ENCODE results near the gene CTNNA3.

CTNNA3 gene

DNA sequence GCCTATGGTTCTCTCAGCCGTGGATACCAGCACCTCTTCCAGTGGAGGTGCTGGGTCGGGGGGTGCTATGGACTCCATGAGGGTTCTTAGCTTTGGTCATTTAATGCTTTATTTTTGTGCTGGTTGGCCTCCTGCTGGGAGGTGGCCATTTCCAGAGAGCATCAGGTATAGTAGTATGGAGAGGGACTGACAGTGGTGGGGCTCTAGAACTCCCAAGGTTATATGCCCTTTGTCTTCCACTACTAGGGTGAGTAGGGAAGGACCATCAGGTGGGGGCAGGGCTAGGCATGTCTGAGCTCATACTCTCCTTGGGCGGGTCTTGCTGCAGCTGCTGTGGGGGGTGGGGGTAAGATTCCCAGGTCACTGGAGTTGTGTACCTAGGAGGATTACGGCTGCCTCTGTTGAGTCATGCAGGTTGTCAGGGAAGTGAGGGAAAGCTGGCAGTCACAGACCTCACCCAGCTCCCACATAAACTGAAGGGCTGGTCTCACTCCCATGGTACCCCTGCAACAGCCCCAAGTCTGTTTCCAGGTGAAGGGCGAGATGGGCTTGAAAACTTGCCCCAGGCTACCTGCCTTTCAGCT lies 1533.3 kb downstream of the CTNNA3 start:
- TF ChIP-seq, protein P1, sequence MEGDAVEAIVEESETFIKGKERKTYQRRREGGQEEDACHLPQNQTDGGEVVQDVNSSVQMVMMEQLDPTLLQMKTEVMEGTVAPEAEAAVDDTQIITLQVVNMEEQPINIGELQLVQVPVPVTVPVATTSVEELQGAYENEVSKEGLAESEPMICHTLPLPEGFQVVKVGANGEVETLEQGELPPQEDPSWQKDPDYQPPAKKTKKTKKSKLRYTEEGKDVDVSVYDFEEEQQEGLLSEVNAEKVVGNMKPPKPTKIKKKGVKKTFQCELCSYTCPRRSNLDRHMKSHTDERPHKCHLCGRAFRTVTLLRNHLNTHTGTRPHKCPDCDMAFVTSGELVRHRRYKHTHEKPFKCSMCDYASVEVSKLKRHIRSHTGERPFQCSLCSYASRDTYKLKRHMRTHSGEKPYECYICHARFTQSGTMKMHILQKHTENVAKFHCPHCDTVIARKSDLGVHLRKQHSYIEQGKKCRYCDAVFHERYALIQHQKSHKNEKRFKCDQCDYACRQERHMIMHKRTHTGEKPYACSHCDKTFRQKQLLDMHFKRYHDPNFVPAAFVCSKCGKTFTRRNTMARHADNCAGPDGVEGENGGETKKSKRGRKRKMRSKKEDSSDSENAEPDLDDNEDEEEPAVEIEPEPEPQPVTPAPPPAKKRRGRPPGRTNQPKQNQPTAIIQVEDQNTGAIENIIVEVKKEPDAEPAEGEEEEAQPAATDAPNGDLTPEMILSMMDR (IDR thresholded peaks at IDR 0.05), result no peak

DNA sequence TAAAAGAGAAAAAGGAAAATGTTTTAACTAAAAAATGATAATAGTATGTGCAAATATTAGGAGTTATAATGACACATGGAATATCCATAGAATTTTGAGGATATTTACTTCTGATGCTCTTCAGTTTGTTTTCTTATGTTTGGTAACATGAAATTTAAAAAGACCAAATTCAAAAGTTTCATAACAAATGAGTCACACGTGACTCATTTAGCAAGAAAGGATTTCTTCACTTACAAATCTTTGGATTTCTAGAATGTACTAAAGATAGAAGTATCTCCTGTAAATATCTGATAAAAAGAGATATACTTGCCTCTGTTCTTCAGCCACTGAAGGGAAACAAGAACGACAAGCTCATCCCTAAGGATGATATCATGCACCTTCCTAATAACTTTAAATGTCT lies 1544.6 kb downstream of the CTNNA3 start:
- TF ChIP-seq, protein P1 (IDR thresholded peaks at IDR 0.05), result no peak

DNA sequence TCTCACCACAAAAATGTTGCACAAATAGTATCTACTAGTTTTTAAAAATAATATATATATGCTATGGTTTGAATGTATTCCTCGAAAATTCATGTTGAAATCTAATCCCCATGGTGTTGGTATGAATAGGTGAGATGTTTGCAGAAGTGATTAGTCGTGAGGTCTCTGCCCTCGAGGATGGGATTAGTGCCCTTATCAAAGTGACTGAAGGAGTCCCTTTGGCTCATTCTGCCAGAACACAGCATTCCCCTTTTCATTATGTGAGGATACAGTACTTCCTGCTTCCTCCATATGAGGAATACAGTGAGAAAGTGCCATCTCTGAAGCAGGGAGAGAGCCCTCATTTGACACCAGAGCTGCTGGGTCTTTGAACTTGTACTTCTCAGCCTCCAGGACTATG lies 1547.7 kb downstream of the CTNNA3 start:
- TF ChIP-seq, protein P1 (IDR thresholded peaks at IDR 0.05), result no peak

DNA sequence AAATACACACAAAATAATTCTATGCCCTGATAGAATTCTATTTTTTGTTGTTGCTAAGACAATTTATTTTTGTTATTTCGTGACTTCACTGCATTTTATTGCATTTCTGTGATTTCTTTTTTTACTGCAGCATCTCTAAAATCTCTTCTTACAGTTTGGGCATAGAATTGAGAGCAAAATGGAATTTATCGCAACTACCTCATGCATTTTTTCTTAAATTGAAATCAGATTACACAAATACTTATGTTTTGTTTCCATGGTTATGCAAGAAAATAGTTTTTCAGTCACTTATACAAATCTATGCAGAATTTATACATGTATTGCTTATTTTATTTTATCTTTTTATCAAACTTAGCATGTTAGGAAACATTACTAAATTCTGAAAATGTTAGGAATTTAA lies 1552.0 kb downstream of the CTNNA3 start:
- TF ChIP-seq, protein P1 (IDR thresholded peaks at IDR 0.05), result no peak

DNA sequence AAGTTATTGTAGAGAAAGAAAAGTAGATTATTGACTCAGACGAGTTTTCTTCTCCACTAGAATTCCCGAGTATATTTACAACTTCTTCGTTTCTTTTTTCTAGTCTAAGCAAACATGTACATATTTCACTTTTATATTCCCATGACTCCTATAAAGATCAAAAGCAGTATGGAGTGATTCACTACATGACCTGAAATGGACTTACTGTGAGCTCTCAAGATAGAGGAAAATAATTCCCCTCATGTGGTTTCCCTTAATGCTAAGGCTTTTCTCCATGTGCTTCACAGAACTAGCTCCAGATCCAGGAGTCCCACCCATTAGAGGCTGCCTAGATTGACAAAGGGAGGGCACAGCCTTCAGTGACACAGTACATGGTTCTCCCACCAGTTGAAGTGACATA lies 1593.2 kb downstream of the CTNNA3 start:
- TF ChIP-seq, protein P1 (IDR thresholded peaks at IDR 0.05), result no peak

DNA sequence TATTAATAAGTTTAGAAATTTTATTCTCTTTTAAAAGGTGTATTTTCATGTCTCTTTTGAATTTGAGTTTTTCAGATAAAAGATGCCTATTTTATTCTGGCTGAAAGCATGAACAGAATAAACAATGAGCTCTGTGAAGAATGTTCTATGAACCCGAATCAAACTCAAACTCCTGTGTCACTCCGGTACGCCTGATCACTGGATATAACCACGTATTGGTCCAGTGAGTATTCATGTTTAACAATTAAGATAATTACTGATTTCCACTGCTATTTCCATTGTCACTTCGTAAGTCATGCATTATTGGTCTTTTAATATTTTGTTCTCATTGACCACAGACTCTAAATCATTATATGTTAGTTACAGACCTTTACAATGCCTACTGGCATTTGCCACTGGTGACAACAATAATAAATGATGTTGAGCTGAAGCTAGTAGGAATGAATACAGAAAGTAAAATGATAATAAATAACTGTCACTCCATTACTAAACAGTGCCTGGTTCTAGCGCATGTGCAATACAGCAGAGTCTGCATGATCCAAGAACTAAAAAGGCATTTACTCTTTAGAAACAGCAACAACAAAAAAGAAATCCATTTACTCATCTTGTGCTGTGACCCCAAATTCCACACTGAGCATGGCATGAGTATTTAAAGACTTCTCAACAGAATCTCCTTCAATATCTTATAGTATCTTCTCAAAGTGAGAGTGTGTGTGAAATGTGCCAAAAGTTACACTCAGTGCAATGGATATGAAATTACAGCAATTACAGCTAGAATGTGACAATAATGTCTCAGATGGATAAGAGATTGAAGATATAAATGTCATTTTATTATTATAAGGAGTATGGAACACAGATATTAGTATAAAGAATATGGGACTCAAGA lies 1597.2 kb downstream of the CTNNA3 start:
- TF ChIP-seq, protein P1 (IDR thresholded peaks at IDR 0.05), result no peak

DNA sequence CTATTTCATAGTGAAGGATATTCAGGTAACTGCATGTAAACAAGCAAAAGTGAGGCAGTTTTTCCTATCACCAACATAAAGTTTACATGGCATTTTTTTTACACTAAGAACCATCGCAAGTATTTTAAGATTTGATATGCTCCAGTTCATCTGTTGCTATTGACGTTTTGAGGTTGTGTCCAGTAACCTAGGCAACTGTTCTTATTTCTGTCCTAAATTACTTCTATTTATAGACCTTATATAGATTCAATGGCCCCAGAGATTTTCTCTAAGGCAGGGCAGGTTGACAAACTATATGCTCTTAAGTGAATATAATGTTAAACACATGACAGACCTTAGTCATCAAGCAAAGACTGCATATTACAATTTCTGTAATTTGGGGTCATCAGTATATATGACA lies 1600.4 kb downstream of the CTNNA3 start:
- TF ChIP-seq, protein P1 (IDR thresholded peaks at IDR 0.05), result no peak

Measured in LNCAP (cell line).